HepG2 (cell line): ENCODE measurements around the gene MEA1. TPM values are rescaled to one million over a fixed set of nuclear protein-coding genes. Genes with fewer than 3 reads are reported as not detected.

ENCODE experiments used
- ATAC-seq: fragments of 200-7000 bp; cut with Tn5 transposase; 3 replicates; pipeline ENCODE4 v1.9.1; 2020; ENCODE audit warnings: mild to moderate bottlenecking, moderate library complexity
- BruUV-seq: library from RNA; stranded (reverse); fragments of 400-500 nt; replicated peaks from 2 replicates; lab custom pipeline; 2021; lab: Mats Ljungman, UMichigan
- CTCF ChIA-PET: fragments of 300-600 bp; formaldehyde crosslinking; extraction: SDS; loops from one replicate; lab custom pipeline; 2021; ENCODE audit warnings: low total read pairs, inconsistent platforms, low intra/inter-chr PET ratio; lab: Yijun Ruan, JAX
- POLR2A ChIA-PET: fragments of 350-600 bp; sonication (Branson Sonifier 250); formaldehyde crosslinking; loops from one replicate; lab custom pipeline; 2020; ENCODE audit warnings: antibody characterized with exemption, inconsistent platforms; lab: Yijun Ruan, JAX
- DNase-seq: peaks from one replicate; pipeline ENCODE4 v3.0.0-alpha.2; 2015; ENCODE audit warnings: low spot score
- FAIRE-seq: peaks from 3 replicates; lab custom pipeline; 2011; peaks lifted over from hg19 to GRCh38; lab: Jason Lieb, UNC
- H2AFZ ChIP-seq: one replicate; pipeline ENCODE4 v1.6.1; 2011; ENCODE audit warnings: low read length, inconsistent platforms
- H3K27ac ChIP-seq: fragments of 300-600 bp; 3 replicates; pipeline ENCODE4 v1.8.0; 2011; ENCODE audit warnings: mixed run types, mild to moderate bottlenecking, mixed read lengths, low read length, inconsistent platforms; ENCODE audit not compliant: insufficient read depth; ENCODE audit errors: extremely low read length
- H3K27me3 ChIP-seq, 2 experiments: fragments of 200-600 bp in 1 of 2; 2 replicates in 1 of 2; 3 replicates in 1 of 2; pipeline versions ENCODE4 v1.6.0 to v1.8.0; 2011; ENCODE audit warnings: low read length in 2 of 2, mild to moderate bottlenecking in 2 of 2, moderate library complexity in 2 of 2, inconsistent platforms in 1 of 2; ENCODE audit not compliant: insufficient read depth in 2 of 2, control insufficient read depth in 1 of 2
- H3K36me3 ChIP-seq, 2 experiments: fragments of 200-600 bp in 1 of 2; replicated peaks in 1 of 2; 2 replicates in 1 of 2; 3 replicates in 1 of 2; pipeline versions ENCODE4 v1.5.1 to v1.8.0; 2011; ENCODE audit warnings: low read length in 2 of 2, inconsistent platforms in 1 of 2; ENCODE audit not compliant: insufficient read depth in 2 of 2, control insufficient read depth in 1 of 2
- H3K4me1 ChIP-seq: 2 replicates; pipeline ENCODE4 v1.5.1; 2012; ENCODE audit warnings: low read length, inconsistent platforms; ENCODE audit not compliant: insufficient read depth
- H3K4me2 ChIP-seq: 2 replicates; pipeline ENCODE4 v1.6.0; 2011; ENCODE audit warnings: low read depth, low read length, inconsistent platforms
- H3K4me3 ChIP-seq, 3 experiments: fragments of 200-600 bp in 1 of 3; sonication (generic), shearing (Covaris generic) in 1 of 3; replicated peaks in 1 of 3; 2 replicates each; pipeline ENCODE4 v1.5.1; 2011 to 2016; ENCODE audit warnings: low read length in 3 of 3, inconsistent platforms in 2 of 3, low read depth in 2 of 3, mild to moderate bottlenecking in 2 of 3, control low read depth in 1 of 3, mixed read lengths in 1 of 3; ENCODE audit not compliant: insufficient read depth in 1 of 3
- H3K79me2 ChIP-seq: one replicate; pipeline ENCODE4 v1.6.1; 2011; ENCODE audit warnings: low read length, inconsistent platforms; ENCODE audit not compliant: insufficient read depth
- H3K9ac ChIP-seq: 2 replicates; pipeline ENCODE4 v1.6.0; 2011; ENCODE audit warnings: mild to moderate bottlenecking, low read depth, low read length, inconsistent platforms; ENCODE audit not compliant: insufficient read depth
- H3K9me3 ChIP-seq: 2 replicates; pipeline ENCODE4 v1.5.1; 2012; ENCODE audit warnings: mild to moderate bottlenecking, low read length
- H4K20me1 ChIP-seq: 2 replicates; pipeline ENCODE4 v1.6.0; 2011; ENCODE audit warnings: inconsistent platforms, mild to moderate bottlenecking, low read length, moderate library complexity; ENCODE audit not compliant: insufficient read depth
- CSRNP1 ChIP-seq: sonication (generic); formaldehyde crosslinking; IDR thresholded peaks from 2 replicates; pipeline ENCODE4 v1.8.1; 2023; ENCODE audit warnings: mild to moderate bottlenecking, missing genetic modification reagents
- ETV5 ChIP-seq: IDR thresholded peaks from 2 replicates; pipeline ENCODE4 v1.6.1; 2018; ENCODE audit warnings: missing biosample characterization, missing genetic modification reagents, inconsistent platforms, borderline replicate concordance
- IRF1 ChIP-seq: sonication (generic); formaldehyde crosslinking; IDR thresholded peaks from 2 replicates; pipeline ENCODE4 v1.4.0; 2020; ENCODE audit warnings: low read depth, mild to moderate bottlenecking, missing genetic modification reagents
- ISX ChIP-seq: sonication (generic); formaldehyde crosslinking; conservative IDR thresholded peaks from 2 replicates; pipeline ENCODE4 v1.5.0; 2020; ENCODE audit warnings: missing genetic modification reagents
- KLF13 ChIP-seq: sonication (generic); formaldehyde crosslinking; IDR thresholded peaks from 2 replicates; pipeline ENCODE4 v1.4.0; 2020; ENCODE audit warnings: mild to moderate bottlenecking, missing genetic modification reagents
- MAZ ChIP-seq, 2 experiments: sonication (generic) in 1 of 2; formaldehyde crosslinking in 1 of 2; IDR thresholded peaks; 2 replicates each; pipeline versions ENCODE4 v1.5.0 to v1.6.1; 2012 to 2020; ENCODE audit warnings: low read depth in 2 of 2, mild to moderate bottlenecking in 2 of 2, borderline replicate concordance in 1 of 2, improper control_type of control experiment in 1 of 2, low read length in 1 of 2, missing genetic modification reagents in 1 of 2, moderate library complexity in 1 of 2
- MED1 ChIP-seq: sonication (generic); formaldehyde crosslinking; IDR thresholded peaks from 2 replicates; pipeline ENCODE4 v1.4.0; 2020; ENCODE audit warnings: missing genetic modification reagents
- MLXIP ChIP-seq: sonication (generic); formaldehyde crosslinking; IDR thresholded peaks from 2 replicates; pipeline ENCODE4 v1.9.0; 2021; ENCODE audit warnings: missing genetic modification reagents, borderline replicate concordance
- TCF7 ChIP-seq: sonication (generic); IDR thresholded peaks from 2 replicates; pipeline ENCODE4 v1.6.1; 2016; ENCODE audit warnings: antibody characterized with exemption, low read depth
- ZFX ChIP-seq: sonication (generic); formaldehyde crosslinking; IDR thresholded peaks from 2 replicates; pipeline ENCODE4 v1.4.0; 2020; ENCODE audit warnings: mild to moderate bottlenecking, low read depth, missing genetic modification reagents, moderate library complexity
- ZMYM4 ChIP-seq: sonication (generic); formaldehyde crosslinking; IDR thresholded peaks from 2 replicates; pipeline ENCODE4 v1.8.1; 2023; ENCODE audit warnings: mild to moderate bottlenecking, missing genetic modification reagents
- ZNF10 ChIP-seq: sonication (generic); formaldehyde crosslinking; IDR thresholded peaks from 2 replicates; pipeline ENCODE4 v1.4.0; 2020; ENCODE audit warnings: mild to moderate bottlenecking, low read depth, missing genetic modification reagents, borderline replicate concordance
- ZNF343 ChIP-seq: sonication (generic); formaldehyde crosslinking; IDR thresholded peaks from 2 replicates; pipeline ENCODE4 v1.4.0; 2020; ENCODE audit warnings: mild to moderate bottlenecking, missing genetic modification reagents
- ZNF431 ChIP-seq: sonication (generic); formaldehyde crosslinking; IDR thresholded peaks from 2 replicates; pipeline ENCODE4 v1.9.0; 2022; ENCODE audit warnings: missing genetic modification reagents, low read depth, mild to moderate bottlenecking, borderline replicate concordance
- ZNF7 ChIP-seq: IDR thresholded peaks from 2 replicates; pipeline ENCODE4 v1.6.1; 2016; ENCODE audit warnings: missing biosample characterization, missing genetic modification reagents
- ZNF772 ChIP-seq: sonication (generic); formaldehyde crosslinking; IDR thresholded peaks from 2 replicates; pipeline ENCODE4 v1.5.0; 2020; ENCODE audit warnings: mild to moderate bottlenecking, missing genetic modification reagents
- ZSCAN9 ChIP-seq: IDR thresholded peaks from 2 replicates; pipeline ENCODE4 v1.6.1; 2016; ENCODE audit warnings: borderline replicate concordance
- WGBS: methylation state at CpG from one replicate; pipeline ENCODE4 v1.1.6; 2017; ENCODE audit warnings: low lambda C conversion rate; 5-methylcytosine and 5-hydroxymethylcytosine counted together
- in situ Hi-C: cut with HindIII; loops from 2 replicates; pipeline ENCODE4 v1.10.0; 2017; ENCODE audit warnings: low pct_unique_long_range_greater_than_20kb; ENCODE audit not compliant: extremely low pct_ligation_motif_present
- intact Hi-C: fragments of 100-400 bp; cut with micrococcal nuclease; formaldehyde crosslinking; loops from one replicate; pipeline ENCODE4 v1.10.0; 2022; ENCODE audit not compliant: unreplicated experiment
- polyA plus RNA-seq, 8 experiments: library from polyadenylated mRNA; depleted of rRNA in 3 of 8; stranded (reverse) in 7 of 8; unstranded in 1 of 8; fragments of >200 nt; fragmentation: Illumina TruSeq in 4 of 8; extraction: Trizol in 4 of 8; gene quantifications; 2 replicates each; pipeline versions ENCODE4 v1.2.1 to v1.2.3, GENCODE V29; 2011 to 2016; ENCODE audit warnings: low read depth in 4 of 8, missing spikeins in 1 of 8, mixed read lengths in 1 of 8; ENCODE audit not compliant: insufficient read depth in 1 of 8
- total RNA-seq, 5 experiments: library from RNA; depleted of rRNA; stranded (reverse); fragments of >200 nt; fragmentation: Illumina TruSeq; extraction: Trizol; gene quantifications; 2 replicates each; pipeline ENCODE4 v1.2.3, GENCODE V29; 2016; ENCODE audit warnings: low read depth in 1 of 5

The MEA1 gene
- total and polyA plus RNA-seq, 2 of the 13 experiments (the other 11 are each of a cell fraction or from before 2014, with no cell fraction given): 75.6 to 86.2 TPM

GRCh38 chr6:43006251-43006650 is 7.5 kb downstream of the MEA1 start:
- in situ Hi-C loops (no loop called here), intact Hi-C loops (no loop called here)
- no peak overlapping the region for H3K4me3 ChIP-seq
- peaks cover 26 to 65% of the 10 kb centered on the region in 2 experiments for H3K36me3 ChIP-seq
- ATAC-seq (no peak), DNase-seq (no peak), FAIRE-seq (no peak)
- H4K20me1 ChIP-seq: no peaks in the 10 kb centered on the region
- ChIA-PET POLR2A (interaction anchor here (1.2 kb wide), 1 partner anchor 22 kb away, joined by 3 read pairs; the partner anchor contains the start of gene PPP2R5D), CTCF (no interaction called here)
- no peak overlapping the region for H3K4me2 ChIP-seq
- H3K9ac ChIP-seq: no peak overlapping the region
- H3K9me3 ChIP-seq: no peaks in the 10 kb centered on the region
- BruUV-seq: no TSS peak
- H3K4me1 ChIP-seq: no peaks in the 10 kb centered on the region
- H2AFZ ChIP-seq: no peak overlapping the region
- H3K27me3 ChIP-seq: no peaks in the 10 kb centered on the region
- H3K27ac ChIP-seq: no peak overlapping the region
- WGBS: 96% methylated on average over 11 of the region's 11 CpGs
- H3K79me2 ChIP-seq: no peaks in the 10 kb centered on the region
- TF ChIP-seq KLF13 (no peak), CSRNP1 (CRISPR knock-in tag) (no peak), ZNF431 (CRISPR knock-in tag) (no peak), MAZ (IDR thresholded peaks at IDR 0.05; ENCODE audit: borderline replicate concordance, low read depth, low read length) (no peak), MAZ (CRISPR knock-in tag; IDR thresholded peaks at IDR 0.05; ENCODE audit: low read depth) (no peak), MED1 (CRISPR knock-in tag) (no peak), TCF7 (no peak), ZNF772 (CRISPR knock-in tag) (no peak), ETV5 (CRISPR knock-in tag) (no peak), ZSCAN9 (CRISPR knock-in tag) (no peak), ZNF7 (CRISPR knock-in tag) (no peak), ZFX (no peak), ISX (CRISPR knock-in tag) (no peak), MLXIP (CRISPR knock-in tag) (no peak), ZMYM4 (CRISPR knock-in tag) (no peak), ZNF343 (CRISPR knock-in tag) (no peak), IRF1 (CRISPR knock-in tag) (no peak), ZNF10 (no peak)
